Activated naive CD4-positive, alpha-beta T cell treated with anti-CD3 and anti-CD28 coated beads, Interleukin-2, amount 50 U/mL, for 16 hours (primary cell): Measurements from ENCODE around the gene TBXA2R.
A peak's percentile ranks its signal among the peaks of the same experiment; 100 is the strongest.
"Not testable (repeated sequence)": the region's sequence is repeated elsewhere in the genome, so short reads cannot be mapped to it uniquely, and the experiment has no call there.

Experiments
- DNase-seq: peaks from one replicate; pipeline ENCODE4 v3.0.0-alpha.2; 2020

Gene TBXA2R

GRCh38 chr19:3576696-3577443, 29.8 kb downstream of the TBXA2R start:
- DNase-seq, result no peak

GRCh38 chr19:3575949-3576673, 30.6 kb downstream of the TBXA2R start:
- no peak for DNase-seq

GRCh38 chr19:3575260-3575741, 31.4 kb downstream of the TBXA2R start:
- no peak for DNase-seq

GRCh38 chr19:3573858-3574637, 32.6 kb downstream of the TBXA2R start:
- peak; percentile 83 for DNase-seq

- no peak for DNase-seq
These were observed 33.4 kb downstream of the TBXA2R start for GRCh38 chr19:3573162-3573857.

- no peak for DNase-seq
These were observed 33.9 kb downstream of the TBXA2R start, which contains the start of gene HMG20B for GRCh38 chr19:3572855-3573161. TSS of gene HMG20B (plus strand) at chr19:3572944. CDS start at chr19:3573310, 366 bp downstream.

GRCh38 chr19:3572132-3572854, 34.4 kb downstream of the TBXA2R start:
- peak; percentile 100 for DNase-seq

GRCh38 chr19:3570606-3571011, 36.1 kb downstream of the TBXA2R start:
- DNase-seq, result no peak

- not testable (repeated sequence) for DNase-seq
These were observed 36.6 kb downstream of the TBXA2R start for GRCh38 chr19:3570042-3570441.

- DNase-seq, result no peak
These were observed 41.5 kb downstream of the TBXA2R start for GRCh38 chr19:3565139-3565538.

GRCh38 chr19:3563709-3564524, 42.8 kb downstream of the TBXA2R start:
- DNase-seq, result no peak

- DNase-seq, result peak; percentile 97
These were observed 49.0 kb downstream of the TBXA2R start, which contains the start of gene MFSD12 for GRCh38 chr19:3557461-3558248. TSS of gene MFSD12 (minus strand) at chr19:3557586. CDS start at chr19:3557403, 183 bp downstream.

GRCh38 chr19:3556978-3557460, 49.7 kb downstream of the TBXA2R start:
- peak; percentile 80 for DNase-seq

GRCh38 chr19:3556423-3556977, 50.2 kb downstream of the TBXA2R start:
- DNase-seq, result no peak

GRCh38 chr19:3555653-3556422, 50.8 kb downstream of the TBXA2R start:
- no peak for DNase-seq

- DNase-seq, result no peak
These were observed 52.2 kb downstream of the TBXA2R start for GRCh38 chr19:3554254-3555083.

- DNase-seq, result no peak
These were observed 54.9 kb downstream of the TBXA2R start for GRCh38 chr19:3551792-3552095.
